Measurements from ENCODE around the gene EMC6. TPM values are rescaled to one million over a fixed set of nuclear protein-coding genes. Genes with fewer than 3 reads are reported as not detected.

Gene EMC6
- total and polyA plus RNA-seq, 2 of the 13 experiments (the other 11 are each of a cell fraction or from before 2014, with no cell fraction given) = 45.1 to 47.7 TPM

- in situ Hi-C loops (cut with HindIII; ENCODE audit: extremely low pct_ligation_motif_present, low pct_unique_long_range_greater_than_20kb) = no loop called here
- intact Hi-C loops (cut with micrococcal nuclease; ENCODE audit: unreplicated experiment) = no loop called here
- H3K9me3 ChIP-seq (ENCODE audit: low read length) = no peaks in the 10 kb centered on the region
- H3K9ac ChIP-seq (ENCODE audit: insufficient read depth, low read depth, low read length) = no peak overlapping the region
- peaks cover 2% of the 10 kb centered on the region for H3K4me1 ChIP-seq (ENCODE audit: insufficient read depth, low read length)
- H3K4me2 ChIP-seq (ENCODE audit: low read depth, low read length) = no peak overlapping the region
- H3K36me3 ChIP-seq (replicated peaks in 1 of 2; ENCODE audit: control insufficient read depth in 1 of 2, insufficient read depth in 2 of 2, low read length in 2 of 2) = no peaks in the 10 kb centered on the region
- H3K79me2 ChIP-seq (ENCODE audit: insufficient read depth, low read length) = no peaks in the 10 kb centered on the region
- ChIA-PET POLR2A (no interaction called here), CTCF (ENCODE audit: low intra/inter-chr PET ratio, low total read pairs) (no interaction called here)
- FAIRE-seq (no peak), ATAC-seq (0 out of 3 replicates have a peak, but pooled peaks have one; percentile 15), DNase-seq (ENCODE audit: low spot score) (no peak)
- no peak overlapping the region for H3K4me3 ChIP-seq (replicated peaks in 1 of 3; ENCODE audit: insufficient read depth in 1 of 3, low read depth in 2 of 3, low read length in 3 of 3)
- no peak overlapping the region for H2AFZ ChIP-seq (ENCODE audit: low read length)
- BruUV-seq (replicated peaks) = no TSS peak
- H3K27me3 ChIP-seq (ENCODE audit: control insufficient read depth in 1 of 2, insufficient read depth in 2 of 2, low read length in 2 of 2) = peaks cover 1 to 2% of the 10 kb centered on the region in 2 experiments; a peak in 3 of 5 replicates
- WGBS (ENCODE audit: low lambda C conversion rate) = 86% methylated on average over 35 of the region's 44 CpGs
- no peaks in the 10 kb centered on the region for H4K20me1 ChIP-seq (ENCODE audit: insufficient read depth, low read length)
- no peak overlapping the region for H3K27ac ChIP-seq (ENCODE audit: extremely low read length, insufficient read depth, low read length)
- no peak for TF ChIP-seq HMG20A (CRISPR knock-in tag; IDR thresholded peaks at IDR 0.05; ENCODE audit: borderline replicate concordance)
- TF ChIP-seq CREBL2 (CRISPR knock-in tag; IDR thresholded peaks at IDR 0.05; ENCODE audit: borderline replicate concordance) = no peak
- peak; percentile 54 for TF ChIP-seq MNT (IDR thresholded peaks at IDR 0.05)
Observed at GRCh38 chr17:3689262-3690093, 20.9 kb downstream of the EMC6 start.

- ChIA-PET CTCF (ENCODE audit: low intra/inter-chr PET ratio, low total read pairs) (no interaction called here), POLR2A (no interaction called here)
- Histone ChIP-seq H3K4me3 (replicated peaks in 1 of 3; ENCODE audit: insufficient read depth in 1 of 3, low read depth in 2 of 3, low read length in 3 of 3) (no peak overlapping the region), H3K4me2 (ENCODE audit: low read depth, low read length) (no peak overlapping the region), H3K27me3 (ENCODE audit: control insufficient read depth in 1 of 2, insufficient read depth in 2 of 2, low read length in 2 of 2) (peaks cover 1 to 9% of the 10 kb centered on the region in 2 experiments; a peak in 3 of 5 replicates), H3K36me3 (replicated peaks in 1 of 2; ENCODE audit: control insufficient read depth in 1 of 2, insufficient read depth in 2 of 2, low read length in 2 of 2) (no peaks in the 10 kb centered on the region), H3K27ac (ENCODE audit: extremely low read length, insufficient read depth, low read length) (no peak overlapping the region), H3K9ac (ENCODE audit: insufficient read depth, low read depth, low read length) (no peak overlapping the region), H2AFZ (ENCODE audit: low read length) (no peak overlapping the region), H4K20me1 (ENCODE audit: insufficient read depth, low read length) (no peaks in the 10 kb centered on the region), H3K79me2 (ENCODE audit: insufficient read depth, low read length) (no peaks in the 10 kb centered on the region), H3K9me3 (ENCODE audit: low read length) (no peaks in the 10 kb centered on the region), H3K4me1 (ENCODE audit: insufficient read depth, low read length) (peaks cover 9% of the 10 kb centered on the region)
- intact Hi-C loops (cut with micrococcal nuclease; ENCODE audit: unreplicated experiment) (no loop called here), in situ Hi-C loops (cut with HindIII; ENCODE audit: extremely low pct_ligation_motif_present, low pct_unique_long_range_greater_than_20kb) (no loop called here)
- TF ChIP-seq SRSF4 (IDR thresholded peaks at IDR 0.05; ENCODE audit: low read depth, low read length, poor library complexity, severe bottlenecking) (no peak), NKX3-1 (CRISPR knock-in tag; IDR thresholded peaks at IDR 0.05) (no peak), ERF (CRISPR knock-in tag; IDR thresholded peaks at IDR 0.05) (no peak), ZFP82 (CRISPR knock-in tag; IDR thresholded peaks at IDR 0.05; ENCODE audit: borderline replicate concordance) (no peak), REPIN1 (CRISPR knock-in tag; IDR thresholded peaks at IDR 0.05; ENCODE audit: borderline replicate concordance, low read depth) (no peak), NFE2L2 (IDR thresholded peaks at IDR 0.05; ENCODE audit: low read length) (no peak), ZNF615 (CRISPR knock-in tag; IDR thresholded peaks at IDR 0.05; ENCODE audit: borderline replicate concordance) (no peak)
- FAIRE-seq = no peak
- BruUV-seq (replicated peaks) = no TSS peak
- DNase-seq (ENCODE audit: low spot score) = no peak
- 75% methylated on average over 16 of the region's 22 CpGs for WGBS (ENCODE audit: low lambda C conversion rate)
- ATAC-seq = no peak; the same call in 2 of the 3 replicates
Observed at GRCh38 chr17:3690094-3690715, 21.6 kb downstream of the EMC6 start.

All from HepG2 (cell line).